ENCODE data around the gene HLA-G. TPM values are rescaled to one million over a fixed set of nuclear protein-coding genes. Genes with fewer than 3 reads are reported as not detected.

Gene HLA-G
- total and polyA plus RNA-seq, 2 donors (not counting 3 experiments of a cell fraction or from before 2014, with no cell fraction given) = 0.24 TPM; not detected in 1

GRCh38 chr6:29872791-29873190 lies 45.2 kb downstream of the HLA-G start:
- ChIA-PET POLR2A (no interaction called here), CTCF (no interaction called here)
- Histone ChIP-seq H3K4me3 (replicated peaks in 1 of 3; ENCODE audit: insufficient read depth in 1 of 3, low read depth in 1 of 3, low read length in 3 of 3) (no peak overlapping the region), H3K27ac (ENCODE audit: insufficient read depth, low read depth, low read length) (no peak overlapping the region), H4K20me1 (replicated peaks; ENCODE audit: control insufficient read depth, extremely low read depth, insufficient read depth, low read length) (no peaks in the 10 kb centered on the region), H3K36me3 (ENCODE audit: control insufficient read depth in 2 of 2, extremely low read depth in 1 of 2, insufficient read depth in 2 of 2, low read length in 2 of 2) (no peaks in the 10 kb centered on the region), H3K9me3 (replicated peaks; ENCODE audit: control insufficient read depth, insufficient read depth, low read length) (no peaks in the 10 kb centered on the region), H3K9ac (replicated peaks; ENCODE audit: extremely low read depth, insufficient read depth, low read length) (no peak overlapping the region), H3K9me1 (replicated peaks; ENCODE audit: control insufficient read depth, extremely low read depth, insufficient read depth, low read length) (no peaks in the 10 kb centered on the region), H2AFZ (ENCODE audit: low read depth, low read length) (no peak overlapping the region), H3K27me3 (ENCODE audit: control insufficient read depth in 2 of 2, insufficient read depth in 2 of 2, low read length in 2 of 2) (peaks cover 2% of the 10 kb centered on the region in 2 experiments), H3K79me2 (ENCODE audit: control insufficient read depth, insufficient read depth, low read length) (no peaks in the 10 kb centered on the region), H3K4me2 (ENCODE audit: insufficient read depth, low read length) (no peak overlapping the region), H3K4me1 (ENCODE audit: control insufficient read depth, extremely low read depth, insufficient read depth, low read length) (no peaks in the 10 kb centered on the region)
- FAIRE-seq (no peak), DNase-seq (ENCODE audit: low read depth, low spot score) (no peak)
- intact Hi-C loops (cut with micrococcal nuclease) (no loop called here), dilution Hi-C loops (cut with MboI; ENCODE audit: extremely low pct_ligation_motif_present, low sequenced_read_pairs) (no loop called here)
- TF ChIP-seq MYC (IDR thresholded peaks at IDR 0.05; ENCODE audit: low read depth, low read length) (no peak), GATA2 (IDR thresholded peaks at IDR 0.05; ENCODE audit: insufficient read depth, insufficient read length, low read depth, low read length) (no peak), POLR2A (IDR thresholded peaks at IDR 0.05; ENCODE audit: low read depth, low read length) (no peak), FOS (IDR thresholded peaks at IDR 0.05; ENCODE audit: borderline replicate concordance, insufficient read depth, low read length) (no peak), POLR2AphosphoS5 (IDR thresholded peaks at IDR 0.05; ENCODE audit: insufficient read depth, low read depth, low read length) (no peak), EZH2 (IDR thresholded peaks at IDR 0.05; ENCODE audit: borderline replicate concordance, low read depth, low read length, severe bottlenecking) (no peak), MAX (IDR thresholded peaks at IDR 0.05; ENCODE audit: insufficient read depth, insufficient read length) (no peak), JUN (IDR thresholded peaks at IDR 0.05; ENCODE audit: borderline replicate concordance, insufficient read depth, insufficient read length, low read depth) (no peak)
- TF ChIP-seq, protein P1, sequence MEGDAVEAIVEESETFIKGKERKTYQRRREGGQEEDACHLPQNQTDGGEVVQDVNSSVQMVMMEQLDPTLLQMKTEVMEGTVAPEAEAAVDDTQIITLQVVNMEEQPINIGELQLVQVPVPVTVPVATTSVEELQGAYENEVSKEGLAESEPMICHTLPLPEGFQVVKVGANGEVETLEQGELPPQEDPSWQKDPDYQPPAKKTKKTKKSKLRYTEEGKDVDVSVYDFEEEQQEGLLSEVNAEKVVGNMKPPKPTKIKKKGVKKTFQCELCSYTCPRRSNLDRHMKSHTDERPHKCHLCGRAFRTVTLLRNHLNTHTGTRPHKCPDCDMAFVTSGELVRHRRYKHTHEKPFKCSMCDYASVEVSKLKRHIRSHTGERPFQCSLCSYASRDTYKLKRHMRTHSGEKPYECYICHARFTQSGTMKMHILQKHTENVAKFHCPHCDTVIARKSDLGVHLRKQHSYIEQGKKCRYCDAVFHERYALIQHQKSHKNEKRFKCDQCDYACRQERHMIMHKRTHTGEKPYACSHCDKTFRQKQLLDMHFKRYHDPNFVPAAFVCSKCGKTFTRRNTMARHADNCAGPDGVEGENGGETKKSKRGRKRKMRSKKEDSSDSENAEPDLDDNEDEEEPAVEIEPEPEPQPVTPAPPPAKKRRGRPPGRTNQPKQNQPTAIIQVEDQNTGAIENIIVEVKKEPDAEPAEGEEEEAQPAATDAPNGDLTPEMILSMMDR (IDR thresholded peaks at IDR 0.05; ENCODE audit: extremely low read depth in 1 of 2, insufficient read depth in 1 of 2, low read depth in 1 of 2, low read length in 2 of 2) = no peak
- no TSS peak for BruUV-seq (replicated peaks)

Data from endothelial cell of umbilical vein (primary cell).